K562 (cell line): Measurements from ENCODE around the gene DDX20. TPM values are rescaled to one million over a fixed set of nuclear protein-coding genes. Genes with fewer than 3 reads are reported as not detected.

Experiments
- ADNP ChIP-seq: fragments of 200-800 bp; sonication (Bioruptor generic); IDR thresholded peaks from 2 replicates; pipeline ENCODE4 v1.6.1; 2016; ENCODE audit warnings: missing genetic modification characterization, missing compliant biosample characterization
- COPS2 ChIP-seq: fragments of 450-650 bp; conservative IDR thresholded peaks from 2 replicates; pipeline ENCODE4 v1.6.1; 2016; ENCODE audit warnings: mild to moderate bottlenecking, moderate library complexity
- DMBX1 ChIP-seq: fragments of 250-450 bp; sonication (Bioruptor Pico); IDR thresholded peaks from 2 replicates; pipeline ENCODE4 v1.8.0; 2022; ENCODE audit warnings: inconsistent platforms, mild to moderate bottlenecking, moderate library complexity, borderline replicate concordance
- FOXJ3 ChIP-seq: sonication (generic); formaldehyde crosslinking; IDR thresholded peaks from 2 replicates; pipeline ENCODE4 v1.4.0; 2020; ENCODE audit warnings: mild to moderate bottlenecking, missing genetic modification reagents
- GABPB1 ChIP-seq: sonication (generic); formaldehyde crosslinking; IDR thresholded peaks from 2 replicates; pipeline ENCODE4 v1.8.0; 2022; ENCODE audit warnings: mild to moderate bottlenecking, missing genetic modification reagents
- HNRNPUL1 ChIP-seq: fragments of 200-400 bp; formaldehyde crosslinking; IDR thresholded peaks from 2 replicates; pipeline ENCODE4 v1.6.1; 2017; ENCODE audit warnings: low read length
- JUN ChIP-seq, 2 experiments: sonication (generic) in 1 of 2; formaldehyde crosslinking in 1 of 2; IDR thresholded peaks; 2 replicates each; pipeline versions ENCODE4 v1.6.1 to v1.8.0; 2012 to 2022; ENCODE audit warnings: borderline replicate concordance in 2 of 2, mild to moderate bottlenecking in 2 of 2, improper control_type of control experiment in 1 of 2, low read depth in 1 of 2, low read length in 1 of 2, missing genetic modification reagents in 1 of 2
- JUNB ChIP-seq: fragments of 450-650 bp; formaldehyde crosslinking; conservative IDR thresholded peaks from 2 replicates; pipeline ENCODE4 v1.4.0; 2020; ENCODE audit warnings: mild to moderate bottlenecking
- JUND ChIP-seq, 2 experiments: IDR thresholded peaks; 2 replicates in 1 of 2; 3 replicates in 1 of 2; pipeline ENCODE4 v1.6.1; 2011; ENCODE audit warnings: borderline replicate concordance in 2 of 2, low read depth in 2 of 2, low read length in 2 of 2, improper control_type of control experiment in 1 of 2, missing biosample characterization in 1 of 2, missing genetic modification characterization in 1 of 2, missing genetic modification reagents in 1 of 2
- POLR2G ChIP-seq: fragments of 200-400 bp; formaldehyde crosslinking; IDR thresholded peaks from 2 replicates; pipeline ENCODE4 v1.6.1; 2017; ENCODE audit warnings: low read depth, mild to moderate bottlenecking, antibody characterized with exemption, low read length, moderate library complexity
- SREBF1 ChIP-seq: fragments of 150-350 bp; IDR thresholded peaks from 2 replicates; pipeline ENCODE4 v1.6.1; 2014; ENCODE audit warnings: antibody characterized with exemption, low read depth, low read length, borderline replicate concordance
- TAF1 ChIP-seq: IDR thresholded peaks from 2 replicates; pipeline ENCODE4 v1.6.1; 2011; ENCODE audit warnings: mild to moderate bottlenecking, low read length, moderate library complexity; ENCODE audit not compliant: insufficient read depth, control insufficient read depth, severe bottlenecking; ENCODE audit errors: extremely low read depth
- ZNF766 ChIP-seq: fragments of 200-800 bp; sonication (Bioruptor generic); conservative IDR thresholded peaks from 2 replicates; pipeline ENCODE4 v1.6.1; 2016; ENCODE audit warnings: missing genetic modification characterization, missing compliant biosample characterization
- polyA plus RNA-seq, 8 experiments: library from polyadenylated mRNA; depleted of rRNA in 4 of 8; stranded (reverse) in 5 of 8; unstranded in 3 of 8; fragments of >200 nt; fragmentation: Nextera tagmentation in 2 of 8; fragmentation: Illumina TruSeq in 1 of 8; extraction: Ambion mirVana in 2 of 8; extraction: Trizol in 1 of 8; gene quantifications; 2 replicates each; pipeline versions ENCODE4 v1.2.1 to v1.2.3, GENCODE V29; 2011 to 2014; ENCODE audit warnings: inconsistent platforms in 1 of 8, missing spikeins in 1 of 8
- total RNA-seq, 7 experiments: library from RNA; depleted of rRNA in 6 of 7; stranded (reverse); fragments of >200 nt in 6 of 7; fragmentation: Illumina TruSeq in 2 of 7; extraction: Trizol in 2 of 7; gene quantifications; 2 replicates each; pipeline versions ENCODE4 v1.2.1 to v1.2.3, GENCODE V29; 2011 to 2021; ENCODE audit warnings: low replicate concordance in 1 of 7
- TF ChIP-seq, protein P1 (sequence below), 2 experiments: fragments of 200-800 bp in 1 of 2; sonication (Bioruptor generic) in 1 of 2; sonication (generic) in 1 of 2; formaldehyde crosslinking in 1 of 2; IDR thresholded peaks in 1 of 2; conservative IDR thresholded peaks in 1 of 2; 2 replicates each; pipeline versions ENCODE4 v1.5.0 to v1.6.1; 2016 to 2020; ENCODE audit warnings: missing compliant biosample characterization in 1 of 2, missing genetic modification characterization in 1 of 2, missing genetic modification reagents in 1 of 2
- TF ChIP-seq, protein P2 (sequence below): fragments of 450-650 bp; IDR thresholded peaks from 2 replicates; pipeline ENCODE4 v1.6.1; 2016; ENCODE audit warnings: borderline replicate concordance
- TF ChIP-seq, protein P3 (sequence below): fragments of 250-450 bp; sonication (Bioruptor Pico); IDR thresholded peaks from 2 replicates; pipeline ENCODE4 v1.5.1; 2021; ENCODE audit warnings: mild to moderate bottlenecking

Gene DDX20
- total and polyA plus RNA-seq, 9 of the 15 experiments (the other 6 are each of a cell fraction or from before 2014, with no cell fraction given), result 8.3 to 33.4 (median 24.5) TPM

DNA sequence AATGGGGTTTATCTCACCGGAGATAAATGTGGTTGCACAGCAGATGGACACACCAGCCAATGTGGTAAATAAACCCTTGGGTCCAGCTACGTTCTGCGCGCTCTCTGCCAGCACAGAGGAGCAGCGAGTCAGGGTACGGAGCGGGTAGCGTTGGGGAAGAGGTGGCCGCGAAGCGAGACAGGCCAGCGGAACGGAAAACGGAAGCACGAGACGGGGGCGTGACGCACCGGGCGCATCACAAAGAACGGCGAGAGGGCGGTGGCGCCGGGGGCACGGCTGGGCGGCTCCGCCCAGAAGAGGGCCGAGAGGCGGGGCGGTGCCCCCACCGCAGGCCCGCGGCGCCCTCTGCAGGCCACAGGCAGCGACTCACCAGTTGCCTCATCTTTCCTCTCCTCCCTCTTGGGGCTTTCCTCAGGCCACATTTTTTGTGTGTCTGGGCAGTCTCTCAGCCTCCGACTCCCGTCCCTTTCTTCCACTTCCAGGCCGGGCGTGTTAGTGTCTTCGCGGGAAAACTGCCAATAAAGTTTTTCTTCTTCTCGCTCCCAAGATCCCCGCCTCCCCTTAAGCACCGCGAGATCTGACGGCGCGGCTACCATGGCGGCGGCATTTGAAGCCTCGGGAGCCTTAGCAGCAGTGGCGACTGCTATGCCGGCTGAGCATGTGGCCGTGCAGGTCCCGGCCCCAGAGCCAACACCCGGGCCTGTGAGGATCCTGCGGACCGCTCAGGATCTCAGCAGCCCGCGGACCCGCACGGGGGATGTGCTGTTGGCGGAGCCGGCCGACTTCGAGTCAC lies at the start of gene DDX20 (continued):
- TF ChIP-seq ADNP, result no peak
- TF ChIP-seq JUN (IDR thresholded peaks at IDR 0.05; ENCODE audit: borderline replicate concordance, low read depth, low read length), result peak; percentile 35; the same call in 1 of the 2 replicates
- no peak for TF ChIP-seq JUN (CRISPR knock-in tag; IDR thresholded peaks at IDR 0.05; ENCODE audit: borderline replicate concordance)
- TF ChIP-seq, protein P1, sequence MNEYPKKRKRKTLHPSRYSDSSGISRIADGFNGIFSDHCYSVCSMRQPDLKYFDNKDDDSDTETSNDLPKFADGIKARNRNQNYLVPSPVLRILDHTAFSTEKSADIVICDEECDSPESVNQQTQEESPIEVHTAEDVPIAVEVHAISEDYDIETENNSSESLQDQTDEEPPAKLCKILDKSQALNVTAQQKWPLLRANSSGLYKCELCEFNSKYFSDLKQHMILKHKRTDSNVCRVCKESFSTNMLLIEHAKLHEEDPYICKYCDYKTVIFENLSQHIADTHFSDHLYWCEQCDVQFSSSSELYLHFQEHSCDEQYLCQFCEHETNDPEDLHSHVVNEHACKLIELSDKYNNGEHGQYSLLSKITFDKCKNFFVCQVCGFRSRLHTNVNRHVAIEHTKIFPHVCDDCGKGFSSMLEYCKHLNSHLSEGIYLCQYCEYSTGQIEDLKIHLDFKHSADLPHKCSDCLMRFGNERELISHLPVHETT (CRISPR knock-in tag; conservative IDR thresholded peaks at IDR 0.05 in 1 of 2, IDR thresholded peaks at IDR 0.05 in 1 of 2), result peak in 1 of 2 experiments; percentile 96; a peak in 2 of 4 replicates
- peak; percentile 44; the same call in 1 of the 2 replicates for TF ChIP-seq ZNF766
- no peak for TF ChIP-seq COPS2
- TF ChIP-seq TAF1, result peak; percentile 94
- no peak for TF ChIP-seq FOXJ3
- no peak for TF ChIP-seq HNRNPUL1
- TF ChIP-seq, protein P2, sequence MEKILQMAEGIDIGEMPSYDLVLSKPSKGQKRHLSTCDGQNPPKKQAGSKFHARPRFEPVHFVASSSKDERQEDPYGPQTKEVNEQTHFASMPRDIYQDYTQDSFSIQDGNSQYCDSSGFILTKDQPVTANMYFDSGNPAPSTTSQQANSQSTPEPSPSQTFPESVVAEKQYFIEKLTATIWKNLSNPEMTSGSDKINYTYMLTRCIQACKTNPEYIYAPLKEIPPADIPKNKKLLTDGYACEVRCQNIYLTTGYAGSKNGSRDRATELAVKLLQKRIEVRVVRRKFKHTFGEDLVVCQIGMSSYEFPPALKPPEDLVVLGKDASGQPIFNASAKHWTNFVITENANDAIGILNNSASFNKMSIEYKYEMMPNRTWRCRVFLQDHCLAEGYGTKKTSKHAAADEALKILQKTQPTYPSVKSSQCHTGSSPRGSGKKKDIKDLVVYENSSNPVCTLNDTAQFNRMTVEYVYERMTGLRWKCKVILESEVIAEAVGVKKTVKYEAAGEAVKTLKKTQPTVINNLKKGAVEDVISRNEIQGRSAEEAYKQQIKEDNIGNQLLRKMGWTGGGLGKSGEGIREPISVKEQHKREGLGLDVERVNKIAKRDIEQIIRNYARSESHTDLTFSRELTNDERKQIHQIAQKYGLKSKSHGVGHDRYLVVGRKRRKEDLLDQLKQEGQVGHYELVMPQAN, result peak; percentile 91
- TF ChIP-seq SREBF1, result 0 out of 2 replicates have a peak, but pooled peaks have one; percentile 16
- TF ChIP-seq DMBX1 (CRISPR knock-in tag), result 0 out of 2 replicates have a peak, but pooled peaks have one; percentile 30
- TF ChIP-seq, protein P3, sequence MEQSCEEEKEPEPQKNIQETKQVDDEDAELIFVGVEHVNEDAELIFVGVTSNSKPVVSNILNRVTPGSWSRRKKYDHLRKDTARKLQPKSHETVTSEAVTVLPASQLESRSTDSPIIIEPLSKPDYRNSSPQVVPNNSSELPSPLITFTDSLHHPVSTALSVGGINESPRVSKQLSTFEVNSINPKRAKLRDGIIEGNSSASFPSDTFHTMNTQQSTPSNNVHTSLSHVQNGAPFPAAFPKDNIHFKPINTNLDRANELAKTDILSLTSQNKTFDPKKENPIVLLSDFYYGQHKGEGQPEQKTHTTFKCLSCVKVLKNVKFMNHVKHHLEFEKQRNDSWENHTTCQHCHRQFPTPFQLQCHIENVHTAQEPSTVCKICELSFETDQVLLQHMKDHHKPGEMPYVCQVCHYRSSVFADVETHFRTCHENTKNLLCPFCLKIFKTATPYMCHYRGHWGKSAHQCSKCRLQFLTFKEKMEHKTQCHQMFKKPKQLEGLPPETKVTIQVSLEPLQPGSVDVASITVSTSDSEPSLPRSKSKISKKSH (CRISPR knock-in tag), result no peak
- TF ChIP-seq JUNB (CRISPR knock-in tag), result no peak
- TF ChIP-seq JUND (IDR thresholded peaks at IDR 0.05; ENCODE audit: borderline replicate concordance, low read depth, low read length), result peak; percentile 56
- peak; percentile 73; the same call in 2 of the 3 replicates for TF ChIP-seq JUND (tag; IDR thresholded peaks at IDR 0.05; ENCODE audit: borderline replicate concordance, low read depth, low read length)
- peak; percentile 94 for TF ChIP-seq POLR2G
- TF ChIP-seq GABPB1 (CRISPR knock-in tag), result peak; percentile 91
